ENCODE results near the gene CACNA1I.
"Not testable (repeated sequence)": the region's sequence is repeated elsewhere in the genome, so short reads cannot be mapped to it uniquely, and the experiment has no call there.

The CACNA1I gene

GRCh38 chr22:39729141-39729934 lies 158.8 kb downstream of the CACNA1I start:
- TF ChIP-seq NFRKB (IDR thresholded peaks at IDR 0.05) (no peak), BHLHE40 (IDR thresholded peaks at IDR 0.05; ENCODE audit: borderline replicate concordance) (no peak), SP1 (IDR thresholded peaks at IDR 0.05) (no peak)
- ChIA-PET POLR2A (no interaction called here), CTCF (interaction anchor here (0.6 kb wide), 1 partner anchor 83 kb away, joined by 4 read pairs; no protein-coding TSS in a partner anchor)
- DNase-seq (ENCODE audit: extremely low spot score): no peak

GRCh38 chr22:39731481-39731880 lies 160.9 kb downstream of the CACNA1I start:
- ChIA-PET CTCF (no interaction called here), POLR2A (no interaction called here)
- no peak for DNase-seq (ENCODE audit: extremely low spot score)
- TF ChIP-seq FOXA1 (IDR thresholded peaks at IDR 0.05) (no peak), LEF1 (IDR thresholded peaks at IDR 0.05; ENCODE audit: borderline replicate concordance) (no peak), FOXK2 (IDR thresholded peaks at IDR 0.05) (no peak), BHLHE40 (IDR thresholded peaks at IDR 0.05; ENCODE audit: borderline replicate concordance) (no peak), ELF4 (IDR thresholded peaks at IDR 0.05) (no peak)

GRCh38 chr22:39731881-39732555 lies 161.5 kb downstream of the CACNA1I start:
- ChIA-PET POLR2A (no interaction called here), CTCF (no interaction called here)
- TF ChIP-seq CTBP1 (IDR thresholded peaks at IDR 0.05; ENCODE audit: borderline replicate concordance) (no peak), BHLHE40 (IDR thresholded peaks at IDR 0.05; ENCODE audit: borderline replicate concordance) (no peak)
- no peak for DNase-seq (ENCODE audit: extremely low spot score)

GRCh38 chr22:39732625-39733024 lies 162.1 kb downstream of the CACNA1I start:
- no peak for TF ChIP-seq HDGF (IDR thresholded peaks at IDR 0.05; ENCODE audit: borderline replicate concordance)
- no peak for TF ChIP-seq TARDBP (IDR thresholded peaks at IDR 0.05)
- no peak for TF ChIP-seq BHLHE40 (IDR thresholded peaks at IDR 0.05; ENCODE audit: borderline replicate concordance)
- no peak for TF ChIP-seq ELF4 (IDR thresholded peaks at IDR 0.05)
- CTCF ChIA-PET: no interaction called here
- DNase-seq (ENCODE audit: extremely low spot score): no peak
- POLR2A ChIA-PET: no interaction called here

GRCh38 chr22:39733191-39733590 lies 162.6 kb downstream of the CACNA1I start:
- no peak for DNase-seq (ENCODE audit: extremely low spot score)
- ChIA-PET CTCF (no interaction called here), POLR2A (no interaction called here)
- no peak for TF ChIP-seq L3MBTL2 (conservative IDR thresholded peaks at IDR 0.05)
- no peak for TF ChIP-seq FOXM1 (IDR thresholded peaks at IDR 0.05; ENCODE audit: borderline replicate concordance)
- no peak for TF ChIP-seq ARNT (IDR thresholded peaks at IDR 0.05)
- no peak for TF ChIP-seq FOXA1 (IDR thresholded peaks at IDR 0.05)
- TF ChIP-seq ZNF384 (IDR thresholded peaks at IDR 0.05): no peak
- no peak for TF ChIP-seq ELF4 (IDR thresholded peaks at IDR 0.05)
- no peak for TF ChIP-seq HDGF (IDR thresholded peaks at IDR 0.05; ENCODE audit: borderline replicate concordance)
- no peak for TF ChIP-seq CTBP1 (IDR thresholded peaks at IDR 0.05; ENCODE audit: borderline replicate concordance)
- TF ChIP-seq SUZ12 (IDR thresholded peaks at IDR 0.05): no peak

GRCh38 chr22:39734046-39734445 lies 163.5 kb downstream of the CACNA1I start:
- CTCF ChIA-PET; DNase-seq (ENCODE audit: extremely low spot score); POLR2A ChIA-PET: not testable (repeated sequence)

GRCh38 chr22:39734866-39735265 lies 164.3 kb downstream of the CACNA1I start:
- TF ChIP-seq FOXM1 (IDR thresholded peaks at IDR 0.05; ENCODE audit: borderline replicate concordance) (no peak), L3MBTL2 (conservative IDR thresholded peaks at IDR 0.05) (no peak), FOXK2 (IDR thresholded peaks at IDR 0.05) (no peak), ELF4 (IDR thresholded peaks at IDR 0.05) (no peak), SUZ12 (IDR thresholded peaks at IDR 0.05) (no peak), CTBP1 (IDR thresholded peaks at IDR 0.05; ENCODE audit: borderline replicate concordance) (no peak), LEF1 (IDR thresholded peaks at IDR 0.05; ENCODE audit: borderline replicate concordance) (no peak), NFRKB (IDR thresholded peaks at IDR 0.05) (no peak)
- no peak for DNase-seq (ENCODE audit: extremely low spot score)
- CTCF ChIA-PET: no interaction called here
- POLR2A ChIA-PET: no interaction called here

- ChIA-PET POLR2A (no interaction called here), CTCF (no interaction called here)
- TF ChIP-seq ELF4 (IDR thresholded peaks at IDR 0.05) (no peak), ARNT (IDR thresholded peaks at IDR 0.05) (no peak), FOXK2 (IDR thresholded peaks at IDR 0.05) (no peak), BHLHE40 (IDR thresholded peaks at IDR 0.05; ENCODE audit: borderline replicate concordance) (no peak), L3MBTL2 (conservative IDR thresholded peaks at IDR 0.05) (no peak), CTBP1 (IDR thresholded peaks at IDR 0.05; ENCODE audit: borderline replicate concordance) (no peak), FOXM1 (IDR thresholded peaks at IDR 0.05; ENCODE audit: borderline replicate concordance) (no peak)
- DNase-seq (ENCODE audit: extremely low spot score): no peak
These were observed 165.2 kb downstream of the CACNA1I start for GRCh38 chr22:39735776-39736175.

GRCh38 chr22:39738746-39739145 lies 168.2 kb downstream of the CACNA1I start:
- POLR2A ChIA-PET: no interaction called here
- CTCF ChIA-PET: interaction anchor here (0.6 to 1.3 kb wide), 3 partner anchors 9 to 286 kb away, joined by 3 read pairs; no protein-coding TSS in a partner anchor
- TF ChIP-seq HDGF (IDR thresholded peaks at IDR 0.05; ENCODE audit: borderline replicate concordance) (no peak), ARNT (IDR thresholded peaks at IDR 0.05) (no peak), BHLHE40 (IDR thresholded peaks at IDR 0.05; ENCODE audit: borderline replicate concordance) (no peak), CTBP1 (IDR thresholded peaks at IDR 0.05; ENCODE audit: borderline replicate concordance) (no peak), L3MBTL2 (conservative IDR thresholded peaks at IDR 0.05) (no peak), SUZ12 (IDR thresholded peaks at IDR 0.05) (no peak), TARDBP (IDR thresholded peaks at IDR 0.05) (no peak), FOXM1 (IDR thresholded peaks at IDR 0.05; ENCODE audit: borderline replicate concordance) (no peak), ELF4 (IDR thresholded peaks at IDR 0.05) (no peak), FOXK2 (IDR thresholded peaks at IDR 0.05) (no peak), LEF1 (IDR thresholded peaks at IDR 0.05; ENCODE audit: borderline replicate concordance) (no peak), FOXA1 (IDR thresholded peaks at IDR 0.05) (no peak), SP1 (IDR thresholded peaks at IDR 0.05) (no peak), ZNF384 (IDR thresholded peaks at IDR 0.05) (no peak), PKNOX1 (IDR thresholded peaks at IDR 0.05) (no peak)
- DNase-seq (ENCODE audit: extremely low spot score): no peak
